ENCODE results near the gene GSDMA. TPM values are rescaled to one million over a fixed set of nuclear protein-coding genes. Genes with fewer than 3 reads are reported as not detected.

Gene GSDMA
- total and polyA plus RNA-seq, 9 donors, result 0.10 to 0.55 (median 0.15) TPM; not detected in 5

- no peaks in the 10 kb centered on the region for H3K4me1 ChIP-seq (ENCODE audit: insufficient read depth)
- no peaks in the 10 kb centered on the region for H3K36me3 ChIP-seq
- no peak for TF ChIP-seq CTCF (IDR thresholded peaks at IDR 0.05)
- TF ChIP-seq POLR2A (IDR thresholded peaks at IDR 0.05), result no peak
- TF ChIP-seq EP300 (IDR thresholded peaks at IDR 0.05), result no peak
- no peaks in the 10 kb centered on the region for H3K27me3 ChIP-seq
- H3K9me3 ChIP-seq, result no peaks in the 10 kb centered on the region
- WGBS, 3 donors, result 88 to 92% (median 92%) methylated on average over 6 of the region's 6 CpGs
- no peak for DNase-seq
- intact Hi-C loops (cut with DNase I), result no loop called here
- no peak overlapping the region for H3K4me3 ChIP-seq
- no peak overlapping the region for H3K27ac ChIP-seq
Observed at GRCh38 chr17:39995438-39995837, 32.6 kb downstream of the GSDMA start.

- 66 to 70% (median 70%) methylated on average over 8 of the region's 8 CpGs for WGBS, 3 donors
- Histone ChIP-seq H3K9me3 (no peaks in the 10 kb centered on the region), H3K36me3 (no peaks in the 10 kb centered on the region), H3K27me3 (no peaks in the 10 kb centered on the region), H3K4me1 (ENCODE audit: insufficient read depth) (no peaks in the 10 kb centered on the region), H3K4me3 (no peak overlapping the region), H3K27ac (no peak overlapping the region)
- DNase-seq, result no peak
- TF ChIP-seq CTCF (IDR thresholded peaks at IDR 0.05) (no peak), POLR2A (IDR thresholded peaks at IDR 0.05) (no peak), EP300 (IDR thresholded peaks at IDR 0.05) (no peak)
- intact Hi-C loops (cut with DNase I), result no loop called here
Observed at GRCh38 chr17:39996162-39996561, 33.4 kb downstream of the GSDMA start.

- 30 to 38% (median 36%) methylated on average over 6 of the region's 6 CpGs for WGBS, 3 donors
- DNase-seq, result no peak
- Histone ChIP-seq H3K4me3 (no peak overlapping the region), H3K27me3 (no peaks in the 10 kb centered on the region), H3K36me3 (no peaks in the 10 kb centered on the region), H3K27ac (no peak overlapping the region), H3K9me3 (no peaks in the 10 kb centered on the region), H3K4me1 (ENCODE audit: insufficient read depth) (no peaks in the 10 kb centered on the region)
- intact Hi-C loops (cut with DNase I), result no loop called here
- TF ChIP-seq EP300 (IDR thresholded peaks at IDR 0.05) (no peak), POLR2A (IDR thresholded peaks at IDR 0.05) (no peak), CTCF (IDR thresholded peaks at IDR 0.05) (no peak)
Observed at GRCh38 chr17:39996800-39997199, 34.0 kb downstream of the GSDMA start.

- no peak for DNase-seq
- intact Hi-C loops (cut with DNase I), result no loop called here
- WGBS, 3 donors, result 27 to 42% (median 32%) methylated on average over 4 of the region's 4 CpGs
- H3K27me3 ChIP-seq, result no peaks in the 10 kb centered on the region
- no peak overlapping the region for H3K4me3 ChIP-seq
- no peaks in the 10 kb centered on the region for H3K9me3 ChIP-seq
- no peak overlapping the region for H3K27ac ChIP-seq
- TF ChIP-seq EP300 (IDR thresholded peaks at IDR 0.05), result no peak
- TF ChIP-seq CTCF (IDR thresholded peaks at IDR 0.05), result no peak
- TF ChIP-seq POLR2A (IDR thresholded peaks at IDR 0.05), result no peak
- H3K4me1 ChIP-seq (ENCODE audit: insufficient read depth), result no peaks in the 10 kb centered on the region
- no peaks in the 10 kb centered on the region for H3K36me3 ChIP-seq
Observed at GRCh38 chr17:39997543-39997942, 34.7 kb downstream of the GSDMA start.

- H3K27me3 ChIP-seq, result no peaks in the 10 kb centered on the region
- no peaks in the 10 kb centered on the region for H3K4me1 ChIP-seq (ENCODE audit: insufficient read depth)
- H3K27ac ChIP-seq, result no peak overlapping the region
- H3K4me3 ChIP-seq, result no peak overlapping the region
- TF ChIP-seq CTCF (IDR thresholded peaks at IDR 0.05) (no peak), EP300 (IDR thresholded peaks at IDR 0.05) (no peak), POLR2A (IDR thresholded peaks at IDR 0.05) (no peak)
- DNase-seq, result no peak
- H3K36me3 ChIP-seq, result no peaks in the 10 kb centered on the region
- WGBS, 3 donors, result 68 to 79% (median 71%) methylated on average over 4 of the region's 4 CpGs
- no peaks in the 10 kb centered on the region for H3K9me3 ChIP-seq
- intact Hi-C loops (cut with DNase I), result no loop called here
Observed at GRCh38 chr17:39999067-39999466, 36.3 kb downstream of the GSDMA start.

All from ovary (tissue), 9 donors.